GM12873 (cell line): ENCODE results near the gene SLC18A3.

Source experiments
- CTCF ChIP-seq: IDR thresholded peaks from 2 replicates; pipeline ENCODE4 v1.5.1; 2012; ENCODE audit warnings: low read depth, mild to moderate bottlenecking, moderate library complexity, low read length, control low read depth; ENCODE audit not compliant: insufficient read depth; ENCODE audit errors: missing control alignments

SLC18A3 gene

GRCh38 chr10:49644035-49644646, 34.0 kb downstream of the SLC18A3 start:
- TF ChIP-seq CTCF, result no peak

DNA sequence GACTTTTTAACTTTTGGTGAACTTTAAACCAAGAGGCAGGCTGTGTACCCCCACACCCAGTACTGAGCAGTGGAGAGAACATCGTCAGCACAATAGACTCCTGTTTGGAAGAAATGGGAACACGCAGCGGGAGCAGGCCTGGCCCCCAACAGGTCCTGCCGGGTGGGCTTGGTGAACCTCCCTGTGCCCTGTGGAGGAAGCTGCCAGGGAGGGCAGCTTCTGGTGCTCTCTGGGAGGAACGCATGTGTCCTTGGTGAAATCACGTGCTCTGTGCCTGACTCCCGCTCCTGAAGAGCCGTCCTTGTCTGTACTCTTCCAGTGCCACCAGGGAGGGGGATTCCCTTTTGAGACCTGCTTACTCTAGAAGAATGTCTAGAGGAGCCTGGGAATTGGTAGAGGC, 35.3 kb downstream of the SLC18A3 start:
- no peak for TF ChIP-seq CTCF

GRCh38 chr10:49645871-49646870, 36.1 kb downstream of the SLC18A3 start:
- TF ChIP-seq CTCF, result no peak

DNA sequence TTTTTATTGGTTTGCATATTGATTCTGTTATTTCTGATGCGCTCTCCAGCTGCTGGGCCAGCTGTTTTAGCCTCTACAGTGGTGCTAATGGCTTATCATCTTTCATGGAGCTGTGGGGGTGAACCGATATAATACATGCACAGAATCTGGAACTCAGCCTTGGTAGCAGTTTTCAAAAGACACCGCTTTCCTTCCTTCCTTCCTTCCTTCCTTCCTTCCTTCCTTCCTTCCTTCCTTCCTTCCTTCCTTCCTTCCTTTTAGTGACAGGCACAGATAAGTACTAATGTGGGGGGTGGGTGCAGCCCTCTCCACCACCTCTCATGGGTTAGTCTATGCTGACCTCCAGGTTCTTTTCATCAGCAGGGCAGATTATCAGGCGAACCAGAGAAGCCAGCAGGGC, 37.4 kb downstream of the SLC18A3 start:
- TF ChIP-seq CTCF, result no peak

DNA sequence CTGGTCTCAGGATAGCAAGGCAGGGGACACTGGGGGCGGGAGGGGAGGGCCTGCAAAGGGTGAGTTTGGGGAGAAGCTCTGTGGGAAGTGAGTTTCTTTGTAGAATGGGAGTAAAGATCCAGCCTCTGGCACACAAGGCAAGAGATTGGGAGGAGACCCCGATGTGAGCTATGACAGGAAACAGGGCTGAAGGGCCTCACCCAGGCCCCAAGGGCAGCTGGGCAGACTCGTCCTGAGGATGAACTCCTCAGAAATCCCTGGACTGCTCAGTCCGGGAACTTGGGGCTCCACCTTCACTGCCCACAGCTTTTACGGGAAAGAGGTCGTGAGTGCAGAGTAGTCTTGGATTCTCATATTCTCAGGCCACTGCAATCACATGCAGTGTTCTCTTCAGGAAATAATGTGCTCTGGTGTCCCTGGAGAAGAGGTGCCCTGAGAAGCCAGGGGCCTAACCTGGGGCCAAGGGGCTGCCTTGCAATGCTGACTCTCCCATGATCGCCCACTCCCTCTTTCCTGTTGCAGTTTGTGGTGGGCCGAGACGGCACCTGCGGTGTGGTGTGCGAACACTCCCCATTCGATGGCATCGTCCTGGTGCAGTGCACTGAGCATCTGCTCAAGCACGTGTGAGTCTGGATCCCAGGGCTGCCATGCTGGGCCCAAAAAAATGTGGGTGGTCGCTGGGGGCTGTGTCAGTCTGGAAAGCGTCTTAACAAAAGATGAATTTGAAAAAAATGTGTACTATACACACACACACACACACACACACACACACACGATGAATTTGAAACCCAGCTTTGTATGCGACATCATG, 38.1 kb downstream of the SLC18A3 start:
- no peak for TF ChIP-seq CTCF

DNA sequence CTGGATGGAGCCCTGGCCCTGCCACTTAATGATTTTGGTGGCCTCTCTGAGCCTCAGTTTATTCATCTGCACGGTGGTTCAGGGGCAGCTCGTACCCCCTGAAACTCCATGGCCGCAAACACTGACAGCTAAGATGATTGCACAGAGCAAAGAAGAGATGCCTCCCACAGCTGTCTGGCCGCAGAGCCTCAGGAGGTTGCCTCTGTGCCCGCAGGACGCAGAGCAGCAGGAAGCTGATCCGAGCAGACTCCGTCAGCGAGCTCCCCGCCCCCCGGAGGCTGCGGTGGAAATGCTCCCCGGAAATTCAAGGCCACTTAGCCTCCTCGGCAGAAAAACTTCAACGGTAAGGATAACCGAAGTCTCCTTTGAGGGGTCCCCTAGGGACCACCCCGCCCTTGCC, 39.2 kb downstream of the SLC18A3 start:
- no peak for TF ChIP-seq CTCF

- TF ChIP-seq CTCF, result no peak
Observed at GRCh38 chr10:49649936-49650723, 40.0 kb downstream of the SLC18A3 start.
